ENCODE results near the gene ISYNA1. TPM values are rescaled to one million over a fixed set of nuclear protein-coding genes. Genes with fewer than 3 reads are reported as not detected.

Gene ISYNA1
- total and polyA plus RNA-seq, 2 of the 13 experiments (the other 11 are each of a cell fraction or from before 2014, with no cell fraction given), result 29.6 to 48.5 TPM

DNA sequence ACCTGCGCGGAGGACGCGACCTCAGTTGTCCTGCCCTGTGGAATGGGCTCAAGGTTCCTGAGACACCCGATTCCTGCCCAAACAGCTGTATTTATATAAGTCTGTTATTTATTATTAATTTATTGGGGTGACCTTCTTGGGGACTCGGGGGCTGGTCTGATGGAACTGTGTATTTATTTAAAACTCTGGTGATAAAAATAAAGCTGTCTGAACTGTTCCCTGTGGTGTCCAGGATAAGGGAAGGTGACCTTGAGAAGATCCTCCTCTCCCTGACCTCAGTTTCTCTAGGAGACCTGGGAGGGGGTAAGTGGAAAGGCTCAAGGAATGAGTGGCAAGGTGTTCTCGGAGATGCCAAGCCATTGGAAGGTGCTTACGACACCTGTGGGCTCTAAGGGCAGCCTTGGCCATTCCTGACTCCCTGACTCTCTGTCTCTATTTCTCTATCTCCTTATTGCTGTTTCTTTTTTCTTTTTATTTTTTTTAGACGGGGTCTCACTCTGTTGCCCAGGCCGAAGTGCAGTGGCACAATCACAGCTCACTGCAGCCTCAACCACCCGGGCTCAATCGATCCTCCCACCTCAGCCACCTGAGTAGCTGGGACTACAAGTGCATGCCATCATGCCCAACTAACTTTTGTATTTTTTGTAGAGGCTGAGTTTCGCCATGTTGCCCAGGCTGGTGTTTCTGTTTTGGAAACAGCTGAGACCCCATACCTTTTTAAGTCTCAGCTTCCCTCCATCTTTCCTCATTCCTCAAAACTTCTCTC lies 48.8 kb downstream of the ISYNA1 start:
- peaks cover 42% of the 10 kb centered on the region for H4K20me1 ChIP-seq (ENCODE audit: insufficient read depth, low read length)
- CTCF ChIA-PET (ENCODE audit: low intra/inter-chr PET ratio, low total read pairs), result interaction anchor here (2.0 to 4.4 kb wide), 3 partner anchors 19 to 40 kb away, joined by 8 to 20 read pairs (median 10); no protein-coding TSS in a partner anchor
- H3K27ac ChIP-seq (ENCODE audit: extremely low read length, insufficient read depth, low read length), result peak overlapping the region; percentile 34
- DNase-seq (ENCODE audit: low spot score), result no peak
- WGBS (ENCODE audit: low lambda C conversion rate), result 75% methylated on average over 13 of the region's 13 CpGs
- peaks cover 33% of the 10 kb centered on the region for H3K79me2 ChIP-seq (ENCODE audit: insufficient read depth, low read length)
- in situ Hi-C loops (cut with HindIII; ENCODE audit: extremely low pct_ligation_motif_present, low pct_unique_long_range_greater_than_20kb), result no loop called here
- no peaks in the 10 kb centered on the region for H3K9me3 ChIP-seq (ENCODE audit: low read length)
- H3K4me1 ChIP-seq (ENCODE audit: insufficient read depth, low read length), result peaks cover 34% of the 10 kb centered on the region
- H3K9ac ChIP-seq (ENCODE audit: insufficient read depth, low read depth, low read length), result 0 out of 2 replicates have a peak overlapping the region, but pooled peaks have one; percentile 31
- no TSS peak for BruUV-seq (replicated peaks)
- H3K4me3 ChIP-seq (replicated peaks in 1 of 3; ENCODE audit: insufficient read depth in 1 of 3, low read depth in 2 of 3, low read length in 3 of 3), result peak overlapping the region in 2 of 3 experiments; percentile 86 to 91; a peak in 3 of 6 replicates
- peaks cover 4 to 24% of the 10 kb centered on the region in 2 experiments; a peak in 4 of 5 replicates for H3K36me3 ChIP-seq (replicated peaks in 1 of 2; ENCODE audit: control insufficient read depth in 1 of 2, insufficient read depth in 2 of 2, low read length in 2 of 2)
- peak overlapping the region; percentile 90; the same call in 1 of the 2 replicates for H3K4me2 ChIP-seq (ENCODE audit: low read depth, low read length)
- no peak for FAIRE-seq
- POLR2A ChIA-PET, result interaction anchor here (0.9 to 14.3 kb wide), 17 partner anchors 8 to 114 kb away, joined by 3 to 514 read pairs (median 8); partner anchors contain the start of genes IQCN, JUND, LRRC25 and SSBP4
- no peak for ATAC-seq
- no peaks in the 10 kb centered on the region; a peak in 1 of 5 replicates for H3K27me3 ChIP-seq (ENCODE audit: control insufficient read depth in 1 of 2, insufficient read depth in 2 of 2, low read length in 2 of 2)
- intact Hi-C loops (cut with micrococcal nuclease; ENCODE audit: unreplicated experiment), result loop anchor here (5.0 kb wide), 1 partner anchor 42 kb away; no protein-coding TSS in a partner anchor
- H2AFZ ChIP-seq (ENCODE audit: low read length), result no peak overlapping the region
- TF ChIP-seq, protein P1, sequence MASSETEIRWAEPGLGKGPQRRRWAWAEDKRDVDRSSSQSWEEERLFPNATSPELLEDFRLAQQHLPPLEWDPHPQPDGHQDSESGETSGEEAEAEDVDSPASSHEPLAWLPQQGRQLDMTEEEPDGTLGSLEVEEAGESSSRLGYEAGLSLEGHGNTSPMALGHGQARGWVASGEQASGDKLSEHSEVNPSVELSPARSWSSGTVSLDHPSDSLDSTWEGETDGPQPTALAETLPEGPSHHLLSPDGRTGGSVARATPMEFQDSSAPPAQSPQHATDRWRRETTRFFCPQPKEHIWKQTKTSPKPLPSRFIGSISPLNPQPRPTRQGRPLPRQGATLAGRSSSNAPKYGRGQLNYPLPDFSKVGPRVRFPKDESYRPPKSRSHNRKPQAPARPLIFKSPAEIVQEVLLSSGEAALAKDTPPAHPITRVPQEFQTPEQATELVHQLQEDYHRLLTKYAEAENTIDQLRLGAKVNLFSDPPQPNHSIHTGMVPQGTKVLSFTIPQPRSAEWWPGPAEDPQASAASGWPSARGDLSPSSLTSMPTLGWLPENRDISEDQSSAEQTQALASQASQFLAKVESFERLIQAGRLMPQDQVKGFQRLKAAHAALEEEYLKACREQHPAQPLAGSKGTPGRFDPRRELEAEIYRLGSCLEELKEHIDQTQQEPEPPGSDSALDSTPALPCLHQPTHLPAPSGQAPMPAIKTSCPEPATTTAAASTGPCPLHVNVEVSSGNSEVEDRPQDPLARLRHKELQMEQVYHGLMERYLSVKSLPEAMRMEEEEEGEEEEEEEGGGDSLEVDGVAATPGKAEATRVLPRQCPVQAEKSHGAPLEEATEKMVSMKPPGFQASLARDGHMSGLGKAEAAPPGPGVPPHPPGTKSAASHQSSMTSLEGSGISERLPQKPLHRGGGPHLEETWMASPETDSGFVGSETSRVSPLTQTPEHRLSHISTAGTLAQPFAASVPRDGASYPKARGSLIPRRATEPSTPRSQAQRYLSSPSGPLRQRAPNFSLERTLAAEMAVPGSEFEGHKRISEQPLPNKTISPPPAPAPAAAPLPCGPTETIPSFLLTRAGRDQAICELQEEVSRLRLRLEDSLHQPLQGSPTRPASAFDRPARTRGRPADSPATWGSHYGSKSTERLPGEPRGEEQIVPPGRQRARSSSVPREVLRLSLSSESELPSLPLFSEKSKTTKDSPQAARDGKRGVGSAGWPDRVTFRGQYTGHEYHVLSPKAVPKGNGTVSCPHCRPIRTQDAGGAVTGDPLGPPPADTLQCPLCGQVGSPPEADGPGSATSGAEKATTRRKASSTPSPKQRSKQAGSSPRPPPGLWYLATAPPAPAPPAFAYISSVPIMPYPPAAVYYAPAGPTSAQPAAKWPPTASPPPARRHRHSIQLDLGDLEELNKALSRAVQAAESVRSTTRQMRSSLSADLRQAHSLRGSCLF (CRISPR knock-in tag; IDR thresholded peaks at IDR 0.05; ENCODE audit: borderline replicate concordance), result no peak
- TF ChIP-seq ZMYM2 (CRISPR knock-in tag; IDR thresholded peaks at IDR 0.05) (no peak), POLR2AphosphoS5 (IDR thresholded peaks at IDR 0.05; ENCODE audit: low read depth, low read length) (peak; percentile 41; the same call in 1 of the 2 replicates), ZNF30 (CRISPR knock-in tag; IDR thresholded peaks at IDR 0.05) (no peak), HMGA1 (CRISPR knock-in tag; conservative IDR thresholded peaks at IDR 0.05) (no peak), FOXP1 (IDR thresholded peaks at IDR 0.05) (no peak), FOXP1 (CRISPR knock-in tag; IDR thresholded peaks at IDR 0.05) (no peak), HNRNPH1 (optimal IDR thresholded peaks at IDR 0.05; ENCODE audit: low read depth, low read length) (no peak), ZNF282 (IDR thresholded peaks at IDR 0.05; ENCODE audit: partially characterized antibody) (no peak), TOPORS (CRISPR knock-in tag; IDR thresholded peaks at IDR 0.05) (no peak), ZNF724P (CRISPR knock-in tag; IDR thresholded peaks at IDR 0.05; ENCODE audit: borderline replicate concordance) (peak; percentile 49), KDM1A (CRISPR knock-in tag; IDR thresholded peaks at IDR 0.05) (peak; percentile 63; the same call in 1 of the 2 replicates), ZNF558 (CRISPR knock-in tag; IDR thresholded peaks at IDR 0.05; ENCODE audit: borderline replicate concordance) (no peak), ZNF629 (CRISPR knock-in tag; conservative IDR thresholded peaks at IDR 0.05) (peak; percentile 98), BATF2 (CRISPR knock-in tag; IDR thresholded peaks at IDR 0.05) (no peak), TGIF2 (CRISPR knock-in tag; IDR thresholded peaks at IDR 0.05) (no peak), SNAPC2 (CRISPR knock-in tag; IDR thresholded peaks at IDR 0.05) (no peak), ZNF251 (CRISPR knock-in tag; IDR thresholded peaks at IDR 0.05) (no peak)
